Central memory CD4-positive, alpha-beta T cell (primary cell): ENCODE measurements around the gene CILP.
A peak's percentile ranks its signal among the peaks of the same experiment; 100 is the strongest.

ENCODE experiments used
- DNase-seq: peaks from one replicate; pipeline ENCODE4 v3.0.0; 2022

The CILP gene

DNA sequence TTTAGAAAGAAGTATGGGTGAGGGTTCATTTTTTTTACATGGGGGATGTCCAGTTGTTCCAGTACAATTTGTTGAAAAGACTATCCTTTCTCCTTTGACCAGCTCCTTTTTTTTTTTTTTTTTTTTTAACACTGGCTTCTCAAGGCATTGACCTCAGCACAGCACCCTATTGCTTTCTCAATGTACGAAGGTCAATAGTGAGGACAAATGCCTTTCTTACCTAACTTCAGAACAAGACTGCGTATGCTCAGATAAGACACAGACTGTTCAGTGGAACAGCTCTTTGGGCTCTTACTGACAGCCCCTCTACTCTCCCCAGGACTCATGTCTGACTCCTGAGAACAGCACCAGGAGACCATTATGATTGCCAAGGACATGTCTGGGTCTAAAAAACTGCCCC lies 10.4 kb upstream of the CILP start:
- DNase-seq, result no peak

DNA sequence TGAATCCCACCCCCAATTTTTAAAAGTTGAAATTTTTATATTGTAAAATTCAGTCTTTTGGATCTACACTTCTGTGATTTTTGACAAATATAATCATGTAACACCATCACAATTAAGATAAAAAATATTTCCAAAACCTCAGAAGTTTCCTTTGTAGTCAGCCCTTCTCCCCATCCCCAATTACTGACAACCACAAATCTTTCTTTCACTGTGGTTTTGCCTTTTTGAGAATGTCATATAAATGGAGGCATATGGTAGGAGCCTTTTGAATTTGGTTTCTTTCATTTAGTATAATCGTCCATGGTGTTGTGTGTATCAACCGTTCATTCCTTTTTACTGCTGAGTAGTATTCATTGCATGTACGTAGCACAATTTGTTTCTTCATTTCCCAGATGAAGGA lies 7.9 kb upstream of the CILP start:
- no peak for DNase-seq

DNA sequence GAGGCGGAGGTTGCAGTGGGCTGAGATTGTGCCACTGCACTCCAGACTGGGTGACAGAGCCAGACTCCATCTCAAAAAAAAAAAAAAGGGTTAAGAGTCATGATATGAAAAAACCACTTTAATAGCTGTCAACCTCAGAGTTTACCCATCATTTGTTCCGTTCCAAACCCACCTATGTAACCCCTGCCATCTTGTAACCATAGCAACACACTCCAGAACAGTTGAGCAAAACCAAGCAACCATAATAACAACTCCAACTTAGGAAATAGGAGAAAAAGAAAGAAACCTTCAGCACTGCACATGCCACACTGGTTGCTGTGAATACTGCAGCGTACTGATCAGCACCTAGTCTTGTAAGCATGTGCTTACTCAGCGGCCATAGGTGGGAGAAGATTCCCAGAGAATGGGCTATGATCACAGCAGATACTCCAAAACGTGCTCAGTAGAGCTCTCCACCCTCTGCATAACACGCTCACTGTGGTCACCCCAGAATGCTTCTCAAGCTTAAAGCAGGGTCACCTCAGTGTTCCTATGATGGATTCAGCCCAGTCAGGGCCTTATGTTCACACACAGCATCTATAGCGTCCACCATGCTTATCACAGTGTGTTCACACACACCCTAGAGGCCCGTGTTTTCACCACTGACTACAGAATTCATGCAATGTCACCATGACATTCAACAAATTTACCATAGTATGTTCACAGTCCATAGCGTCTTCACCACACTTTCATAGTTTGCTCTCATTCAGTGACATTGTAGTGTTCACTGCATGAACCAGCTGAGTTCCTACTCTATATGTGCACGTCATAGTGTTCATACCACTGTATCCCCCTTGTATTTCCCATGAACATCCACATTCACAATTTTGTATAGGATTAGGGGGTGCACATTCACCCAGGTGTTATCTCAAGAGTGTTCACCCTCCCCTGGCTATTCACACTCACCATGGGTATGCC lies 6.5 kb upstream of the CILP start:
- no peak for DNase-seq

DNA sequence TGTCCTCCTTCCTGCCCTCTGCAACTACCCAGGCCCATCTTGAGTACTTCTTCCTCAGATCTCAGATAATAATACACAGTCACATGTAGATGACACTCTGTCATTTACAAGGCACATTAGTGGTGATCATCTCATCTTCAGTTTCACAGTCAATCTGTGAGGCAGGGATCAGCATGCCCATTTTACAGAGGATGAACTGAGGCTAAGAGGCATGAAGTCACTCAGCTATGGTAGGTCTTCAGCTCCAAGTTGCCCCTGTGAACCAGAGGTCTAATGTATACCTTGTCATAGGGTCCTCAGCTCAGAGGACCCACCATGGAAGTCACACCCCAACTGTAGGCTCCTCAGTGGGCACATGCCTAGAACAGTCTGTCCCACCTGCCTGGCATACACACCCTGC lies 4.2 kb upstream of the CILP start:
- DNase-seq, result no peak

DNA sequence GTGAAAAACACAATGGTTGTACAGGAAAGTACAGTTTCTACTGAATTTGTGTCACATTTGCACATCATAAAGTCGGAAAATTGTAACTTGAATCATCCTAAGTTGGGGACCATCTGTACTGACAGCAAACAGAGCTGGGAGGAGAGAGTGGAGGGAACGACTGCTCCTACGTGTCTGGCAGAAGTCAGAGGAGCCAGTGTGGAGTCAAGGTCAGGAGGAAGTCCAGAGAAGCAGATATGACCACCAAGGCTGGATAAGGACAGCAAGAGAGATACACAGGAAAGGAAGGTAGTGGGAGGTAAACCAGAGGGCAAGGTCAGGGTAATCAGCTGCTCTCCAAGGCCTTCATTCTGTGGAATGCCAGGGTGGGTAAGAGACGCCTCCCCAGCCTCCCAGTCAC lies 2.7 kb upstream of the CILP start:
- DNase-seq, result no peak

DNA sequence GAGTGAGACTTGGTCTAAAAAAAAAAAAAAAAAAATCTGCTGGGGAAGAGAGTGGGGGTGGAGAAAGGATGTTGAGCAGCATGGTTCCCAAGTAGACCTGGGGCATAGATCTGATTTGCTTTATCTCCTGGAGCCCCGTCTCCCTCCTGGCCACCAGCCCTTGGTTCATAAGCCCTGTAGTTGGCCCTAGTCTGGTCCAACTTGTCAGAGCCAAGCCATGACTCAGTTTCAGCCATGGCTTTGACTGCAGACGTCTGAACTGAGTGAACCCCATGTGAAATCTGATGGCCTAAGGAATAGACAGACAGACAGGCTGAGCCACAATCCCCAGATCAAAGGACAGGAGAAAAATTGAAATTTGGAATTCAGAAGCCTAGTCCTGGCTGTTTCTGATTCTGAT lies 2.0 kb upstream of the CILP start:
- no peak for DNase-seq

DNA sequence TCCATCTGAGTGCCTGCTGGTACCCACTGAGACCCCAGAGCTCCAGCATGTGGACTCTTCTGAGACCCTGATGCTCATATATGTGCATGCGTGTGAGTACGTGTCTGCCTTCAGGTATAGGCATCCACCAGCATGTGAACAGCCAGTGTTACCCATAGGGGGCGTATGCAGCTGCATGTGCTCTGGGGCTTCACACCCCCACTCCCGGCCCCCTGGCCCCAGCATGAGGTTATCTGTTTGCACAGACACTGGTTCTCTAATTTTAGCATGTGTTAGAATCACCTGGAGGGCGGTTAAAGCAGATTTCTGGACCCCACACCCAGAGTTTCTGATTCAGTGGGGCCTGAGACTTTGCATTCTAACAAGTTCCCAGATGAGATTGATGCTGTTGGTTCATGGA lies 824 bp upstream of the CILP start:
- peak; percentile 9 for DNase-seq

DNA sequence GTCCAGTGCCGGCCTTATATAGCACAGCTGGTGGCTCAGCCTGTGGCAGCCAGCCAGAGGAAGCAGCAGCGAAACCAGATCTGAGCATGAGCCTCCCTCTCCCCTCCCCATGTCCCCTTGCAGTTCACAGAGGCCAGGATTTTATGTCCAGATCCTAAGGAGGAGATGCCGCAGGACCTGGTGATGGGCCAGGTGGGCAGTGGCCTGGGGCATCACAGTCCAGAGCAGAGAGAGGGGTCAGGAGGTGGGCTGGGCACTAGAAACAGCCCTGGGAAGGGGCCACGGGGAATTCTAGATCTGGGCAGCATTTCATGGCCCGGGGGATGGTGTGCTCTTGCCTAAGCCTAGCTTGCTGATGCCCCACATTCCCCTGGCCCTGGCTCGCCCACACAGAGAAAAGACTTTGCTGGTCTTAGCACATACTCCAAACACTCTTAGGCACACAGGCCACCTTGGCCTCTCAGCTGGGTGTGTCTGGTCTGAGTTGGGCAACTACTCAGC lies 259 bp upstream of the CILP start:
- no peak for DNase-seq

DNA sequence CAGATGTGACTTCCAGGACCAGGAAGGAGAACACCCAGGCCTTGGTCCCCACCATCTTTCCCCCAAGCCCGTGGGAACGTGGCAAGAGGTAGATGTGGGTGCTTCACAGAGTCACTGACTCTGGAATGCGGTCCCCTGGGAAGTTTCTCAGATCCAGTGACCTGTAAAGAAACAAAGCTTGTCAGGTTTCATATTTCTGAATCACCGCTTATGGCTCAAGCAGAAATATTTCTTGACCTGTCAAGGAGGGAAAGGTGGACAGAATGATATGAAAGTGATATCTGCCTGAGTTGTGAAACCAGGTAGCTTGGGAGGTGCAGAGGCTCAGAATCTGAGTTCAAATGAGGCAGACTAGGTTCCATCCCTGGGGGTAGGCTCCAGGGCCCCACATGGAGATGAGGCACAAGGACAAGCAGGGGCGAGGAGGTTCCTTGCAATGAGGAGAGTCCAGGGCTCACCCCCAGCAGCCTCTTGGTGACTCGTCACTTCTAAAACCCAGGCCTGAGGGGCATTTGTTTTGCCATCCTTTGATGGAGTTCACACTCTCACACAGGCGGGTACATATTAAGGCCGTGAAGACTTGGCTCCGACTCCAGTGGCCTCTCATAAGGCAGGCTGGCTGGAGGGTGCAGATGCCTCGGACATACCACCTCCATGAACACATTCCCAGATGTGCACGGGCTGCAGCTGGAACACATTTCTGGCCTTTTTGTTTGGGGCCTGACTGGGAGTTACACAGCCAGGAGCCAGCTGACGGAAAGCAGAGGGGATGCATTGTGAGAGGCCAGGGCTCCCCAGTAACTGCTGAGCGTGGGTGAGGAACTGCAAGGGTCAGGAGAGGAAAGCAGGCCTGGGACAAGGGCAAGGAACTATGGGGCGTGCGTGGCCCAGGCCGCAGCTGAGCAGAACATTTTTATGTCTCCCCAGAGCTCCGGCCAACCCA lies 1.3 kb downstream of the CILP start:
- DNase-seq, result no peak

DNA sequence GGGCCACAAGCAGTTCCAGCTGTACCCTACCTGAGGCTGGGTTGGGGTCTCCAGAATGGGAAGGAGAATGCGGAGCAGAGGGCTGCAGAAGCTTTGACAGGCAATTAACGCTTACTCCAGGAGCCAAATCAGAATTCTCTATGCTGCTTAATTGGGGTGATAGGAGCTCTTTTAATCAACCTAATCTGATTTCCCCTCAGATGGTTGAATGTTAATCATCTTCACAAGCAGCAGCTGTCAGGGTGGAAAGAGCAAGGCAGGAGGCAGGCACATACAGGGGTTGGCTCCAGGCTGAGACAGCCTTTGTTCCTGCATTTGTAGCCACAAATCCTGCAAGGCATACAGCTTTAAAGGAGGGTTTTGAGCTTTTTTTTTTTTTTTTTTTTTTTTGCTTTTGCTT lies 2.6 kb downstream of the CILP start:
- DNase-seq, result no peak

DNA sequence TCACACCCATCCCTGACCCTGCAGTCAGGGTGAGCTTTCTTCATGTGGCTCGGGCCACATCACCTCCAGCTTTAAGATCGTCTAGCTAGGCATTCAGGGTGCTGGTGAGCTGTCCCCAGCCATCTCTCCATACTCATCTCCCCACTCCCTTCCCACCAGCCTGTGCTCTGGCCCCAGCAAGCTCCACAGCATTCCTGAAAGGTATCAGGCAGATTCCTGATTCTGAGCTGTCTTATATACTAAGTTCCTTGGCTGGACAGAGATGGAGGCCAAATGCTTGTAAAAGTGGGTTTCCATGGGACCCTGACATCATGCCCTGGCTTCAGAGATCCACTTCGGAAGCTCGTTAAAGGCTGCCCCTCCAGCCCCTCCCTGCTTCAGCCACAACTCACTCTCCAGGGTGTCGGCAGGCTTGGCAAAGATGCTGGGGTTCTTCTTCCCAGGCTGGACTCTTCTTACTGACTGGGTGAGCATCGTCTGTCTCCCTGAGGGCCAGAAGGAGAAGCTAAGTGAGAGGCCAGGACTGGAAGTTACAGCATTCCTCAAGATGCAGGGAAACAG lies 3.9 kb downstream of the CILP start:
- no peak for DNase-seq

DNA sequence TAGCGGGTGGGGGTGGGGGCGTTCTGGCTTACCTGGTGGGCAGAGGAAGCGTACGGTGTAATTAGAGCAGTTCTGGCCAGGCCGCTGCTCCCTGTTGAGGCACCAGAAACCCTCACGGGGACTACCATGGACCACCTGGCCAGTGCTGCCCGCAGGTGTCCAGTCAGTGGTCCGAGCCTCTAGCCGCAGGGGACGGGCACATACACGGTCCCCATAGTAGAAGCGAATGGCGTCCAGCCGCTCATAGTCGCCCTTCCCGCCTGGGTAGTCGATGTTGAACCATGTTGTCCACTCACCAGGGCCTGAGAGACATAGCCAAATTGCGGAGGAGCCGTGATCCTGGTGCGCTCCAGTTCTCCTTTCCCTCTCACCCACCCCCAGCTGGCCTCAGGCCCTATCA lies 4.5 kb downstream of the CILP start:
- no peak for DNase-seq

DNA sequence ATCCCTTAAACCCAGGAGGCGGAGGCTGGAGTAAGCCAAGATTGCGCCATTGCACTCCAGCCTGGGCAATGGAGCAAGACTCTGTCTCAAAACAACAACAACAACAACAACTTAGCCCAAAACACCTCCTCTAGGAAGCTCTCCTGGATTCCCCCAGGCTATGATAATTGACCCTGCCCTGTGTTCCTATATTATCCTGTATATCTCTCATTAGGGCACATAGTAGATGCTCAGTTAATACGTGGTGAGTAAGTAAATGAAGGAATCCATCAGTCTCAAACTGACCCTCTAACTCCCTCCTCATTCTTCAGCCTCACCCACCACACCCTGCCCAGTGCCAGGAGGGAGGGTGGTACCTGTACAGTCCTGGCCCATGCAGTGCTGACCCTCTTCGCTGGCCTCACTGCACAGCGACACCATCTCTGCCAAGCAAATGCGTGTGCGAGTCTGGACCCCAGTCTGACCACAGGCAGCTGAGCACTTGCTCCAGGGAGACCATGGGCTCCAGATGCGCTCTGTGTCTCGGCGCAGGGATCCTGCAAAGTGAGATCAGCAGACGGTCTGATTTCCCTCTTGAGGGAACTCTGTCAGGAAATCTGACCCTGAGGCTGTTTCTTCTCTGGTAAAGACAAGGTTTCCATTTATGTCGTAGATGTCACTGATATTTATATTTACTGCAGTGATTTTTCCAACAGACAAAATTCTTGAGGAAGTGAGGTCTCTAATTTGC lies 6.2 kb downstream of the CILP start:
- DNase-seq, result no peak

DNA sequence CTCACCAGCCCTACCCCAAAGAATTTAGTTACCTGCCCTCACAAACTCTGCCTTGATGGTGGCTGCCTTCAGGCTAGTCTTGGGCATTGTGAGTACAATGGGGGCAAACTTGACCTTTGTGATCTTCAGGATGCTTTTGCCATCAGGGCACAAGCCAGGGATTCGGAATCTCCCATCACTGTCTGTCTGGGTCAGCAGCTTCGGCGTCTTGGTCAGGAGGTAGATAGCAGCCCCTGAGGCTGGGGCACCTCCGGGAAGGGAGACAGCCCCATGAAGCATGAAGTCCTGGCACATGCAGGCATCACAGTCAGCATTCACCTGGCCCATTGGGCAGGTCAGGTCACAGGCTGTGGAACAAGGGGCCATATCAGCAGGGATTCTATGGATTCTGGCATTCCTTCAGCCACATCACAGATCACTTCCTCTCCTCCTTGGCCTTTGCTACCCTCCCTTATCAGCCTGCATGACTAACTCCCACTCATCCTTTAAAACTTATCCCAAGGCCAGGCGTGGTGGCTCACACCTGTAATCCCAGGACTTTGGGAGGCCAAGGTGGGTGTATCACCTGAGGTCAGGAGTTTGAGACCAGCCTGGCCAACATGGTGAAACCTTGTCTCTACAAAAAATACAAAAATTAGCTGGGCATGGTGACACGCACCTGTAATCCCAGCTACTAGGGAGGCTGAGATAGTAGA lies 6.9 kb downstream of the CILP start:
- DNase-seq, result no peak

DNA sequence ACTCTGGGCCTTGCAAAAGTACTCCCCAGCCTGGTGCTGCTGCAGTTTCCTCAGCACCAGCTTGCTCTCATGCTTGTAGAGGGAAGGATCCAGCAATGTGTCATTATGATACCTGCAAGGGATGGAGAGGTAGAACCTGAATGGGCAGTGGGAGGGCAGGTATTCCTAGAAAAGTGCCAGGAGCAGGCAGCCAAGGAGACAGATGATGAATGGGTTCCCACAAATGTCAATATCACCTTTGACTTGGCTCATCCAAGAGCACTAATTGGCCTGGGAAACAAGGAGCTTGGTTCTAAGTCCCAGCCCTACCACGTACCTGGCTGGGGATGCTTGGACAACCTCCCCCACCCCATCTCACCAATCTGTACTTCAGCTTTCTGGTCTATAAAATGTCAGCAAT lies 9.4 kb downstream of the CILP start:
- DNase-seq, result no peak

DNA sequence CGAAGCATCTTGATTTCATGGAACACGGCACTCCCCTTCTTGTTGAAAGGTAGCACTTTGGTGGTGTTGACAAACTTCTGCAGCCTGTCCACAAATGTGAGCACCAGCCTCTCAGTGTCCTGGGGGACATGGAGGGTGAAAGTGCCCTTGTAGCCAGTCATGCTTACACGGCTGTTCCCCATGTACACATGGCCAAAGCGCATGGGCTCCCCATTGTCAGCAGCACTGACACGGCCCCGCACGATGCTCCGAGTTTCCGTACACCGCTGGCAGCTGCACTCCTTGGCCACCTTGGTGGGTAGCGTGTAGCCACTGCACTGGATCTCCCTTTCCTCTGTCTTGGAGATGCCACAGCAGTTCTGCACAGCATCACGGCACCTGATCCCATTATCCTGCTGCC lies 12.7 kb downstream of the CILP start:
- no peak for DNase-seq

DNA sequence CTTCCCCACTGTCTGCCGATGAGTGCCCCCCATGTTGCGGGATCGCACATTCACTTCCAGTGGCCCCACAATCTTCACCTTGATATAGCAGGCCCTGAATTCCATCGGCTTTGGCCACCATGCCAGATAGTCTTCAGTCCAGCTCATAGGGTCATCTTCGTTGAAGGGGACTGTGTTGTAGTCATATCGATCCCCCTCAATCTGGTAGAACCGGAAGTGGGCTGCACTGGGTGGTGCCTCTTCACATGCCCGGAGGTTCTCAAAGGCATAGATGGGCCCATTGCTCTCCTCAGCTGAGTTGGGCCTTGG lies 14.0 kb downstream of the CILP start:
- no peak for DNase-seq

DNA sequence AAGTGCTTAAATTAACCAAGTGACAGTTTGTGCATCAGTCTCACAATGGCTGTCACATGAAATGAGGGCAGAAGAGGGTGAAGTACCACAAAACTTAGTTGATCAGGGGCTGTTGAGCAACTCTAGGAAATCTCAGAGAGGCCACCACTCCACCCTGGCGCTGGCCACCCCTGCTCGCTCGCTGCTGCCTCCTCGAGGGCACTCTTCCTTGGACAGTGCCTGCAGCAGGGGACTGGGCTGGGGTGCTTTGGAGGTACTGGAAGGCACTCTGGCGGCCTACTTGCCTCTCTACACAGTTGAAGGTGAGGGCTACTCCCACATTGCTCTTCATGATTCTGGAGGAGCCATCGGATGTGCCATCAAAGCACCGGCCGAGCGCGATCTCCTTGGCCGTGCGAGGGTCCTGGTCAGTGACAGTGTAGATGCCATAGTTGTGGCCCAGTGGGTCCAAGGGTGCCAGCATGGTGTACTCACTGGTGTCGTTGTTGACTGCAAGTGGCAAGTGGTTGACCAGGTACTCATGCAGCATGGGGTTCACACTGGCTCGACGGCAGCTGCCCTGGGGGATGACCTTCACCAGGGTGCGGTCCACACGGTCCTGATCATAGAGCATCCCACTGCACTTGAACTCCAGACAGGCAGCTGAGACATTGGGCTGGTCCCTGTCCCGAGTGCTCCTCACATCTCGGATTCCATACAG lies 14.5 kb downstream of the CILP start:
- DNase-seq, result no peak

DNA sequence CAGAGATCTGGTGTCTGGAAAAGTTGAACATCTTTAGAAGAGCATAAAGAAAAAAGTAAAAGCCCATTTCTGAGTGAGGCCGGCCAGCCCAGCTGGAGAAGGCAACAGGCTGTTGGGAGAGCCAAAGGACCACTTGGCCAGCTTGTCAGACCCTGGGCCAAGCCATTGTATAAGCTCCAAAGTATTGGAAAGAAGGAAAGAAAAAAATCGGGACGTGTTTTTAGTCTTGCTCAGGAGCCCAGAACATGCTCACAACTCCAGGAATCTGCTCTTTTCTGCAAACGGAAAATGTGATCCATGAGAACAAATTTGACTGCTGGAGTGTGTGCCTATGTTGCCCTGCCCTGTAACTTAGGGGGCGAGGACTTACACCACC lies 15.7 kb downstream of the CILP start:
- DNase-seq, result no peak

DNA sequence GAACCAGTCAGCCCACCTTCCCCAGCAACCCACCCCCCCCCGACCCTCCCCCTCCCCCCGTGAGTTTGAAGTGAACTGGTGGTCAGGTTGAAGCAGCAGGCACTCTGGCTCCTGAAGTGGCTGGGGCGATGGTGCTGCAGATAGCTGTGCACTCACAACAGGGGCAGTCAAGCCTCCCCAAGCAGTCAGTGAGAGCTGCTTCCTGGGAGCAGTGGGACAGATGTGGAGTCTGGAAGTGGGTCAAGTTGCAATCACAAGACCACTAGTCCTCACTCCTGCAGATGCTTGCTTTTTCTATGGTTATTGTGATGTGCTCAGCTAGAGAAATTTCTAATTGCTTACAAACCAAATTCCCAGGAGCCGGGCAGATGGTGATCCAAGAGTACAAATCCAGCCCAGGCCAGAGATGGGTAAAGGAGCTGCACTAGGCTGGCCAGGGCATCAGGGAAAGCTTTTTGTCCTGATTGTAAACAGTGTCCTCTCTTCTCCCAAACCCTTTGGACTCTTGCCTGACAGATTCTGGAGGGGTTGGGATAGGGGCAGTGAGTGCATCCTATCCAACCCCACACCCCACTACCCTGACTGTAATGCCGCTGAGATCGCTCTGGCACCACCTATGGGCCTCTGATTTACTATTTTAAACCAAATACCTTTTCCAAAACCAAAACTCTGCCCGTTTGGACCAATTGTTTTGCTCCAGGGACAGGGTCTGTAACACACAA lies 16.3 kb downstream of the CILP start:
- no peak for DNase-seq

DNA sequence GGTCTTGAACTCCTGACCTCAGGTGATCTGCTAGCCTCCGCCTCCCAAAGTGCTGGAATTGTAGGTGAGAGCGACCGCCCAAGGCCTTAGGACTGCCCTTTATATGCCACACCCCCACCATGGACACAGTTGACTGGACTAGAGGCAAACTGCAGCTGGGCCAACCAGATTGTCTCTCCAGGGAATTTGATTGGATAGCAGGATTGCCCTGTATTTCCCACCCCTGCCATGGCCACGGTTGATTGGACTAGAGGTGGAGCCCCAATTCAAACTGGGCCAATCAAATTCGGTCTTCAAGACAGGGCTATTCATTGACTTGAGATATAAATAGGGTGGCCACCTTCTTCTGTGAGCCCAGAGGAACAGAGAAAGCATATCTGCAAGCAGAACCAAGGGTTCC lies 19.3 kb downstream of the CILP start:
- DNase-seq, result no peak
